Retinal pigment epithelial cell (primary cell): ENCODE results near the gene SYT13.

Experiments
- DNase-seq: peaks from one replicate; pipeline ENCODE4 v3.0.0-alpha.2; 2010; ENCODE audit warnings: low read depth
- H3K4me3 ChIP-seq: 2 replicates; pipeline ENCODE4 v1.5.1; 2011; ENCODE audit warnings: mild to moderate bottlenecking, low read length, control low read depth, moderate library complexity
- CTCF ChIP-seq: conservative IDR thresholded peaks from 2 replicates; pipeline ENCODE4 v1.5.1; 2011; ENCODE audit warnings: low read depth, low read length, control low read depth, inconsistent platforms

The SYT13 gene

GRCh38 chr11:45224766-45225165 lies 61.4 kb downstream of the SYT13 start:
- DNase-seq: no peak
- no peak for TF ChIP-seq CTCF
- no peak overlapping the region for H3K4me3 ChIP-seq

GRCh38 chr11:45223496-45223895 lies 62.6 kb downstream of the SYT13 start:
- no peak overlapping the region for H3K4me3 ChIP-seq
- no peak for DNase-seq
- TF ChIP-seq CTCF: no peak

- H3K4me3 ChIP-seq: no peak overlapping the region
- no peak for DNase-seq
- TF ChIP-seq CTCF: no peak
Observed at GRCh38 chr11:45219411-45219810, 66.7 kb downstream of the SYT13 start.

GRCh38 chr11:45218705-45219104 lies 67.4 kb downstream of the SYT13 start:
- DNase-seq: no peak
- no peak for TF ChIP-seq CTCF
- no peak overlapping the region for H3K4me3 ChIP-seq

GRCh38 chr11:45217991-45218390 lies 68.2 kb downstream of the SYT13 start:
- no peak overlapping the region for H3K4me3 ChIP-seq
- TF ChIP-seq CTCF: no peak
- no peak for DNase-seq

- no peak overlapping the region for H3K4me3 ChIP-seq
- DNase-seq: no peak
- no peak for TF ChIP-seq CTCF
Observed at GRCh38 chr11:45216901-45217300, 69.2 kb downstream of the SYT13 start.

- DNase-seq: no peak
- no peak for TF ChIP-seq CTCF
- H3K4me3 ChIP-seq: no peak overlapping the region
Observed at GRCh38 chr11:45216031-45216430, 70.1 kb downstream of the SYT13 start.
